Body of pancreas (tissue), 4 donors: Measurements from ENCODE around the gene HHATL.

Source experiments
- POLR2A ChIP-seq, 3 donors: fragments of 450-650 bp; IDR thresholded peaks; one replicate each; pipeline ENCODE4 v1.6.1; 2016; ENCODE audit warnings: antibody characterized with exemption in 3 of 3, mild to moderate bottlenecking in 2 of 3
- TF ChIP-seq, protein P1 (sequence below), 7 experiments: fragments of 450-650 bp in 4 of 7; fragments of 200-600 bp in 3 of 7; sonication (generic) in 3 of 7; IDR thresholded peaks; one replicate each; pipeline ENCODE4 v1.5.1; 2016 to 2019; ENCODE audit warnings: antibody characterized with exemption in 7 of 7

- TF ChIP-seq, protein P1, sequence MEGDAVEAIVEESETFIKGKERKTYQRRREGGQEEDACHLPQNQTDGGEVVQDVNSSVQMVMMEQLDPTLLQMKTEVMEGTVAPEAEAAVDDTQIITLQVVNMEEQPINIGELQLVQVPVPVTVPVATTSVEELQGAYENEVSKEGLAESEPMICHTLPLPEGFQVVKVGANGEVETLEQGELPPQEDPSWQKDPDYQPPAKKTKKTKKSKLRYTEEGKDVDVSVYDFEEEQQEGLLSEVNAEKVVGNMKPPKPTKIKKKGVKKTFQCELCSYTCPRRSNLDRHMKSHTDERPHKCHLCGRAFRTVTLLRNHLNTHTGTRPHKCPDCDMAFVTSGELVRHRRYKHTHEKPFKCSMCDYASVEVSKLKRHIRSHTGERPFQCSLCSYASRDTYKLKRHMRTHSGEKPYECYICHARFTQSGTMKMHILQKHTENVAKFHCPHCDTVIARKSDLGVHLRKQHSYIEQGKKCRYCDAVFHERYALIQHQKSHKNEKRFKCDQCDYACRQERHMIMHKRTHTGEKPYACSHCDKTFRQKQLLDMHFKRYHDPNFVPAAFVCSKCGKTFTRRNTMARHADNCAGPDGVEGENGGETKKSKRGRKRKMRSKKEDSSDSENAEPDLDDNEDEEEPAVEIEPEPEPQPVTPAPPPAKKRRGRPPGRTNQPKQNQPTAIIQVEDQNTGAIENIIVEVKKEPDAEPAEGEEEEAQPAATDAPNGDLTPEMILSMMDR (IDR thresholded peaks at IDR 0.05): no peak
- TF ChIP-seq POLR2A (IDR thresholded peaks at IDR 0.05): no peak
Observed at GRCh38 chr3:42680806-42681205, 21.8 kb downstream of the HHATL start.
